HepG2 (cell line): ENCODE results near the gene OTX1. TPM values are rescaled to one million over a fixed set of nuclear protein-coding genes. Genes with fewer than 3 reads are reported as not detected.

Experiments used
- CREB3 ChIP-seq: sonication (generic); formaldehyde crosslinking; IDR thresholded peaks from 2 replicates; pipeline ENCODE4 v1.5.0; 2020; ENCODE audit warnings: missing genetic modification reagents
- ETS1 ChIP-seq: sonication (generic); formaldehyde crosslinking; IDR thresholded peaks from 2 replicates; pipeline ENCODE4 v1.4.0; 2020; ENCODE audit warnings: missing genetic modification reagents
- HMG20A ChIP-seq: IDR thresholded peaks from 2 replicates; pipeline ENCODE4 v1.6.1; 2016; ENCODE audit warnings: borderline replicate concordance
- IKZF4 ChIP-seq: sonication (generic); formaldehyde crosslinking; IDR thresholded peaks from 2 replicates; pipeline ENCODE4 v1.5.1; 2020; ENCODE audit warnings: borderline replicate concordance, mild to moderate bottlenecking, low read depth, missing genetic modification reagents; ENCODE audit errors: not compliant biosample characterization
- MXD3 ChIP-seq: IDR thresholded peaks from 2 replicates; pipeline ENCODE4 v1.6.1; 2016; ENCODE audit warnings: mild to moderate bottlenecking, missing biosample characterization, missing genetic modification reagents
- THRA ChIP-seq: sonication (generic); formaldehyde crosslinking; IDR thresholded peaks from 2 replicates; pipeline ENCODE4 v1.4.0; 2020; ENCODE audit warnings: missing genetic modification reagents, borderline replicate concordance
- ZNF33B ChIP-seq: sonication (generic); formaldehyde crosslinking; IDR thresholded peaks from 2 replicates; pipeline ENCODE4 v1.5.1; 2020; ENCODE audit warnings: mild to moderate bottlenecking, missing genetic modification reagents
- ZNF407 ChIP-seq: sonication (generic); formaldehyde crosslinking; IDR thresholded peaks from one replicate; pipeline ENCODE4 v1.5.1; 2020; ENCODE audit warnings: mild to moderate bottlenecking, missing genetic modification reagents; ENCODE audit errors: not compliant biosample characterization
- ZNF503 ChIP-seq: sonication (generic); formaldehyde crosslinking; IDR thresholded peaks from 2 replicates; pipeline ENCODE4 v1.4.0; 2020; ENCODE audit warnings: missing genetic modification reagents
- ZNF777 ChIP-seq: sonication (generic); formaldehyde crosslinking; IDR thresholded peaks from 2 replicates; pipeline ENCODE4 v1.4.0; 2020; ENCODE audit warnings: missing genetic modification reagents
- ZNF784 ChIP-seq: sonication (generic); formaldehyde crosslinking; IDR thresholded peaks from 2 replicates; pipeline ENCODE4 v1.5.1; 2020; ENCODE audit warnings: missing genetic modification reagents, mild to moderate bottlenecking, borderline replicate concordance
- ZSCAN12 ChIP-seq: sonication (generic); formaldehyde crosslinking; IDR thresholded peaks from 2 replicates; pipeline ENCODE4 v1.9.0; 2021; ENCODE audit warnings: mild to moderate bottlenecking, missing genetic modification reagents
- polyA plus RNA-seq, 8 experiments: library from polyadenylated mRNA; depleted of rRNA in 3 of 8; stranded (reverse) in 7 of 8; unstranded in 1 of 8; fragments of >200 nt; fragmentation: Illumina TruSeq in 4 of 8; extraction: Trizol in 4 of 8; gene quantifications; 2 replicates each; pipeline versions ENCODE4 v1.2.1 to v1.2.3, GENCODE V29; 2011 to 2016; ENCODE audit warnings: low read depth in 4 of 8, missing spikeins in 1 of 8, mixed read lengths in 1 of 8; ENCODE audit not compliant: insufficient read depth in 1 of 8
- total RNA-seq, 5 experiments: library from RNA; depleted of rRNA; stranded (reverse); fragments of >200 nt; fragmentation: Illumina TruSeq; extraction: Trizol; gene quantifications; 2 replicates each; pipeline ENCODE4 v1.2.3, GENCODE V29; 2016; ENCODE audit warnings: low read depth in 1 of 5

The OTX1 gene
- total and polyA plus RNA-seq, 2 of the 13 experiments (the other 11 are each of a cell fraction or from before 2014, with no cell fraction given), result 1.0 to 5.0 TPM

- TF ChIP-seq ZNF33B, result 0 out of 2 replicates have a peak, but pooled peaks have one; percentile 3
- TF ChIP-seq ZNF777 (CRISPR knock-in tag), result peak; percentile 58
- TF ChIP-seq CREB3 (CRISPR knock-in tag), result peak; percentile 78; the same call in 1 of the 2 replicates
- 0 out of 2 replicates have a peak, but pooled peaks have one; percentile 79 for TF ChIP-seq ZSCAN12 (CRISPR knock-in tag)
- TF ChIP-seq HMG20A (CRISPR knock-in tag), result no peak
- TF ChIP-seq IKZF4, result peak; percentile 18
- no peak for TF ChIP-seq THRA (CRISPR knock-in tag)
- TF ChIP-seq ZNF503 (CRISPR knock-in tag), result 0 out of 2 replicates have a peak, but pooled peaks have one; percentile 53
- 0 out of 2 replicates have a peak, but pooled peaks have one; percentile 71 for TF ChIP-seq ZNF784
- TF ChIP-seq ETS1 (CRISPR knock-in tag), result no peak
- TF ChIP-seq MXD3, result peak; percentile 37; the same call in 1 of the 2 replicates
- TF ChIP-seq ZNF407 (CRISPR knock-in tag), result peak; percentile 6
Observed at GRCh38 chr2:63049970-63050333, 678 bp upstream of the OTX1 start (continued).
